GM21786 (cell line): ENCODE data around the gene GJC1.
"Not testable (repeated sequence)": the region's sequence is repeated elsewhere in the genome, so short reads cannot be mapped to it uniquely, and the experiment has no call there.

Experiments used
- ATAC-seq: cut with Tn5 transposase; IDR thresholded peaks from one replicate; pipeline ENCODE4 v1.9.1; 2021; ENCODE audit not compliant: unreplicated experiment

The GJC1 gene

DNA sequence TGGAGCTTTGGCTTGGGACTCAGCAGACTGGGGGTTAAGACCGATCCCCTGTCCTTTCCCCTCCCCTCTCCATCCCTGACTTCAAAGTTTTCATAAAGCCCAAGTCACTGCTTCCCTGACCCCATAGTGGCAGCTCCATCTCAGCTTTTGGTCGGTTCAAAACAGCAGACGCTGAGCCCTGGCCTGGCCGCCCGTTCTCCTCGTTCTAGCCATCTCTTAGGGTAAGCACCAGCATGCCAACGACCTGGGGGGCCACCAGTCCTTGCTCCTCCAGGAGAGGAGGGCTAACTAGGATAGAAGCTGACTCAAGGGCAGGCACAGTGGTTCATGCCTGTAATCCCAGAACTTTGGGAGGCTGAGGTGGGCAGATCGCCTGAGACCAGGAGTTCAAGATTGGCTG lies 16.1 kb upstream of the GJC1 start:
- no peak for ATAC-seq

DNA sequence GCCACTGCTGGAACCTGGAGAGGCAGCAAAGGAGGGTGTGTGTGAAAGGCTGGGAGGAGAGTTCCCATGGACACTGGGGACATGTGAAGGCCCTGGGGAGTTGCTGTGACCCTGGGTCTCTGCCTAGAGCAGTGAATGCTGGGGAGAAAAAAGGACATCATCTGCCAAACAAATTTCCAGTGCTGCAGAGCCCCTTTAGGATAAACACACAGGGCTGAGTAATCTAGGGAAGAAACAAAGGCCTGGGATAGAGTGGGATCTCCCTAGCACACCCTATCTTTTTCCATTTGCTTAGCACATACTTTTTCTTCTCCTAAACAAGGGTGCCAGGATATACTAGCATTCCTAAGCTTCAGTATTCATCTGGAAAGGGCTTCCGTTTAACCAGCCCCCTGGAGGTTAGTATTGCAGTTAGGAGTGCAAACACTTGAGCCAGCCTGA lies 14.3 kb upstream of the GJC1 start:
- ATAC-seq: no peak

- no peak for ATAC-seq
These were observed 12.7 kb upstream of the GJC1 start for GRCh38 chr17:44842748-44843147.

DNA sequence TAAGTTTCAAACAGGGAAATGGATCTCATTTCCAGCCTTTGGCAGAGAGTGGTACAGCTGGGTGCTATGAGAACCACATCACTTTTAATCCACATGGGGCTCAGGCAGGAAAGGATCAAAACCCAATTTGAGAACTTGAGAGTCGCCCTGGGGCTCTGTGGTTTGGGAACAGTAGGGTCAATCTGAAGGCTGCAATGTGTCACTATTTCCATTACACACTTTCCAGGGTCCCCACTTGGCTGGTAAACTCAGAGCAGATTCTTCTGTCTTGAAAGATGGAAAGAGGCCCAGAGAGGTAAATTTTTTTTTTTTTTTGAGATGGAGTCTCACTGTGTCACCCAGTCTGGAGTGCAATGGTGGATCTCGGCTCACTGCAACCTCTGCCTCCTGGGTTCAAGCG lies 10.8 kb upstream of the GJC1 start:
- no peak for ATAC-seq

GRCh38 chr17:44840274-44840673 lies 10.2 kb upstream of the GJC1 start:
- no peak for ATAC-seq

GRCh38 chr17:44837196-44837595 lies 7.1 kb upstream of the GJC1 start:
- ATAC-seq: no peak

GRCh38 chr17:44832805-44833204 lies 2.7 kb upstream of the GJC1 start:
- ATAC-seq: no peak

DNA sequence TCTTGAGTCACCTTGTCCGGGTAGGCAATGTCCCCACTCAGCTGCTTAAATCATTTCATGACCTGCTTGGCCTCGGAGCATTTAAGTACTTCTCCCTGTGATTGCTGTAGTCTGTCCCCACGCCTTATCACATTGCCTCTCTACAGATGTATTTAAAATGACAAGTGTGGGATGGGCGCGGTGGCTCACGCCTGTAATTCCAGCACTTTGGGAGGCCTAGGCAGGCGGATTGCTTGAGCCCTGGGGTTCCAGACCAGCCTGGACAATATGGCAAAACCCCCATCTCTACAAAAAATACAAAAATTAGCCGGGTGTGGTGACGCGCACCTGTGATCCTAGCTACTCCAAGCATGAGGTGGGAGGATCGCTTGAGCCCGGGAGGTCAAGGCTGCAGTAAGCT lies 1.3 kb upstream of the GJC1 start:
- no peak for ATAC-seq

- no peak for ATAC-seq
These were observed 537 bp upstream of the GJC1 start for GRCh38 chr17:44830359-44831288.

GRCh38 chr17:44828919-44829522 lies 1.1 kb downstream of the GJC1 start:
- no peak for ATAC-seq

DNA sequence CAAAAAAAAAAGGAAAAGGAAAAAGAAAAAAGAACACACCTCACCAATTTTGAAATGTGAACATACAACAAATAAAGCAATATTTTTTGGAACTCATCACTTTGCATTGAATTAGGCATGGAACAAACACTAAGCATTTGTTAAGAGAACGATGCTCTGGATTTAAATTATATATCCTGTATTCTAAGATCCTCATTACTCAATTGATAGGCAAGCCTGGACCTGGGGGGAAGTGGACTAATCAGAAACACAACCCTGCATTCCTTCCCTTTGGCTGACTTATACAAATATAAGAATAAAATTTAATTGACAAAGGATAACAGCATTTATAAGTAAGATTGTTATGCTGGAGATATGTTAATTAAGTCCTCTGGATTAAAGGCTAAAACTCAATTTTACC lies 2.2 kb downstream of the GJC1 start:
- no peak for ATAC-seq

GRCh38 chr17:44826123-44826790 lies 3.8 kb downstream of the GJC1 start:
- no peak for ATAC-seq

- ATAC-seq: not testable (repeated sequence)
These were observed 4.9 kb downstream of the GJC1 start for GRCh38 chr17:44825236-44825635.

DNA sequence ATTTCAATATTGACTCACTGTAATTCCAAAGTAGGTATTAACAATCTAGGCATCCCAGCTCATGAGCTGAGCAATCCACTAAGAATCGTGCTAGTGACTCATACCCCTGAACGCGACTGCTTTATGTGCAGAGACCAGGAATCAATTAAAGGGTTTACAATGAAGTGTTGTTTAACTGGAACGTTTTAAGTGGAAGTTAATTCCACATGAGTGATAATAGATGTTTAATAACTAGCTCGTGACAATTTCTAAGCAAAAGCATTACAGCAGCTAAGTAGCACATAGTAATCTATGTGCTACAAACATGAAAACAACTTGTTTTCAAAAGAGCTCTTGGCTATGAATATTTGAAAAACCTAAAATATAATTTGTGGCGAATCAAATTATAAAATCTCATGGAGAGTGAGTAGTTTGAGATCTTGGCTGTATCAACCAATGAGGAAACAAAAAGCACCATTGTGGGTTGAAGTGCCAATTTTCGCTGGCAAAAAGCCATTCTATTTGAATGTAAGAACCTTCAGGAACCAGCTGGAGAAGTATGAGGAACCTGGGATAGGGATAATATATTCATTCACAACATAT lies 9.4 kb downstream of the GJC1 start:
- no peak for ATAC-seq

- not testable (repeated sequence) for ATAC-seq
These were observed 11.6 kb downstream of the GJC1 start for GRCh38 chr17:44818508-44818907.

DNA sequence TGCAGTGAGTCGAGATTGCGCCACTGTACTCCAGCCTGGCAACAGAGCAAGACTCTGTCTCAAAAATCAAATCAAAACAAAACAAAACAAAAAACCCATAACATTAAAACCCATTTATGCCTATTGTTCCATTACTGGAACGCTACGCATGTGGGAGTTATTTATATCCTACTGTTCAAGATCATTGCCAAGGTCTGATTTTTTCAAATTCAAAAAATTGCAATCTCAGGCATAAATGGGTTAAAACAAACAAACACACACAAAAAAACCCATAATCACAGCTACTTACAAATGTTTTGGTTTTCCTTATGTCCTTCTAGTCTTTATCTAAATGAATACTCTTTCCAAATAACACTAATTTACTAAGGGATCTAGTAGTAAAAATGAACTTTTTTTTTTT lies 17.8 kb downstream of the GJC1 start:
- no peak for ATAC-seq

- ATAC-seq: not testable (repeated sequence)
These were observed 21.3 kb downstream of the GJC1 start for GRCh38 chr17:44808656-44809388.

GRCh38 chr17:44808156-44808555 lies 21.9 kb downstream of the GJC1 start:
- no peak for ATAC-seq

GRCh38 chr17:44807817-44808155 lies 22.3 kb downstream of the GJC1 start:
- no peak for ATAC-seq

- ATAC-seq: no peak
These were observed 22.8 kb downstream of the GJC1 start for GRCh38 chr17:44807093-44807816.
